ENCODE results near the gene IFI27.

The IFI27 gene

GRCh38 chr14:94113073-94113472, 2.5 kb downstream of the IFI27 start:
- no peak for TF ChIP-seq CTCF (IDR thresholded peaks at IDR 0.05; ENCODE audit: low read depth, low read length)
- no peak overlapping the region for H3K4me3 ChIP-seq (replicated peaks in 1 of 2; ENCODE audit: low read depth in 2 of 2, low read length in 2 of 2)
- no peak for DNase-seq (ENCODE audit: low read depth in 2 of 2)

GRCh38 chr14:94113490-94113889, 3.0 kb downstream of the IFI27 start:
- DNase-seq (ENCODE audit: low read depth in 2 of 2): peak; percentile 27 to 31
- H3K4me3 ChIP-seq (replicated peaks in 1 of 2; ENCODE audit: low read depth in 2 of 2, low read length in 2 of 2): no peak overlapping the region

GRCh38 chr14:94113908-94114588, 3.5 kb downstream of the IFI27 start:
- DNase-seq (ENCODE audit: low read depth in 2 of 2): no peak
- no peak for TF ChIP-seq CTCF (IDR thresholded peaks at IDR 0.05; ENCODE audit: low read depth, low read length)

More at GRCh38 chr14:94113490-94113889, 3.0 kb downstream of the IFI27 start:
- no peak for TF ChIP-seq CTCF (IDR thresholded peaks at IDR 0.05; ENCODE audit: low read depth, low read length)

GRCh38 chr14:94114589-94115057, 4.1 kb downstream of the IFI27 start:
- TF ChIP-seq CTCF (IDR thresholded peaks at IDR 0.05; ENCODE audit: low read depth, low read length): no peak
- H3K4me3 ChIP-seq (replicated peaks in 1 of 2; ENCODE audit: low read depth in 2 of 2, low read length in 2 of 2): no peak overlapping the region
- no peak for DNase-seq (ENCODE audit: low read depth in 2 of 2)

More at GRCh38 chr14:94113908-94114588, 3.5 kb downstream of the IFI27 start:
- H3K4me3 ChIP-seq (replicated peaks in 1 of 2; ENCODE audit: low read depth in 2 of 2, low read length in 2 of 2): no peak overlapping the region

GRCh38 chr14:94115058-94115591, 4.6 kb downstream of the IFI27 start:
- no peak overlapping the region for H3K4me3 ChIP-seq (replicated peaks in 1 of 2; ENCODE audit: low read depth in 2 of 2, low read length in 2 of 2)
- TF ChIP-seq CTCF (IDR thresholded peaks at IDR 0.05; ENCODE audit: low read depth, low read length): no peak
- peak in 1 of 2 donors; percentile 38 for DNase-seq (ENCODE audit: low read depth in 2 of 2)

- no peak overlapping the region for H3K4me3 ChIP-seq (replicated peaks in 1 of 2; ENCODE audit: low read depth in 2 of 2, low read length in 2 of 2)
- TF ChIP-seq CTCF (IDR thresholded peaks at IDR 0.05; ENCODE audit: low read depth, low read length): no peak
- no peak for DNase-seq (ENCODE audit: low read depth in 2 of 2)
Measured at GRCh38 chr14:94115631-94116030, 5.1 kb downstream of the IFI27 start.

Measured in cardiac fibroblast (primary cell).